HG03097 (cell line): ENCODE results near the gene KCNIP4.

Source experiments
- ATAC-seq: cut with Tn5 transposase; IDR thresholded peaks from one replicate; pipeline ENCODE4 v1.9.1; 2021; ENCODE audit not compliant: unreplicated experiment, low FRiP score

KCNIP4 gene

DNA sequence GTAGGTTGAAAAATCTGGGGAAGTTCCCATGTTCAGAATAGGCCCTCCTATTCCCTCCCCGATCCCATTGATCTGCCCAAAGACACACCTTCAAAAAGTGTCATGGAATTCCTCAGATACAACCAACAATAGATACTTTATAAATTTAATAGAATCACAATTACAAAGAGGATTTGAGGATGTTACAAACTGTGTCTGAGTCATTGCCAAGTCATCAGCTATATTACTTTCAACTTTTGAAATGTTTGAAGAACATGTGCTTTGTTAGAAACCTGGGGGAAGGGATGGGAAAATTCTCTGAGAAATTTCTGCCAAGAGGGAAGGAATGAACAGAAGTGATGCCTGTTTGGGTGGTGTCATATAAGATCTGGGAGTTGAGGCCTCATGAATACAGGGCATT lies 46.7 kb downstream of the KCNIP4 start:
- ATAC-seq = no peak

DNA sequence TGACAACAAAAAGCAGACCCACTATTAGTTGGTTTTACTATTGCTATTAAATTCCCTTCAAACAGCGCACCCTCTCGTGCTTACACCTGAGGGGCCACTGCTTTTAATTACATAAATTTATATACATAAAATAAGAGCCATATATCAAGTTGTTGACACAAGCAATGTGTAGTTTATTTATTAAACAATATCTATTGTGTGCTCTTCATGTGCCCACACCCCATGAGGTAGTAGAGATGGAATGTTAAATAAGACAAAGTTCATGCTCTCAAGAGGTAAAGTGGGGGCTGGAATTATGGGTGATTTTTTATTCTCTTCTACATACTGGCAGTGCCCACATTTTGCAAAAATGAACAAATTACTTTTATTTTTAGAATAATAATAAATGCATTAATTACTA lies 47.3 kb downstream of the KCNIP4 start:
- no peak for ATAC-seq

DNA sequence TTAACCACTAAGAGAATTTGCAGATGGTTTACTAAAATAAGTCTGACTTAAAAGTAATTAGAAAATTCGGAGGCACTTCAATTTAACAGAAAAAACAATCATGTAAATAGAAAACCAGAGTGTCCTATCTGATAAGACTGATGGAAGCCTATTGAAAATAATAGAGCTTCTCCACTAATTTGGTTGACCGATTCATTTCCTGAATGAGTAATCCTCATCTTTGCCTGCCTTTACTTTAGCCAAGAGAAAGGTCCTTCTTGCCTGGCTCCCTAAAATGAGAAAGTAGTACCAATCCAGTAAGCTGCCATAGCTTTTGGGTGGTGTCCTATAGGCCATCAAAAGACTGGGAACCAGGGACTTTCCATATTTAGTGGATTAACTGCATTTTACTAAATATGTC lies 48.4 kb downstream of the KCNIP4 start:
- no peak for ATAC-seq

DNA sequence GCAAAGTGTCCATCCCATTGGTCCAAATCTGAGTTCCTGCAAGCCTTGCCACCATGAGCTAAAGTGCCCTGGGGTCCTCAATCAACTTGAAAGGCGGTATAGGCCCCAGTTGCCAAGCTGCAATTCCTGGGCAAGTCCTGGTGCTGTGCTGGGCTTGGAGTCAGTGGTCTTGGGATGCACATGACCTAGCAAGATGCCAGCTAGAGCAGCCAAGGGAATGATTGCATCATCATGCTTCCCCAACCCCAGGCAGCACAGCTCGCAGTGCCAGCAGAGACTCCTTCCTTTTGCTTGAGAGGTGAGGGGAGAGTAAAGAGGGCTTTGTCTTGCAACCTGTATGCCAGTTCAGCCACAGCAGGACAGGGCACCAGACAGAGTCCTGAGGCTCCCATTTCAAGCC lies 50.5 kb downstream of the KCNIP4 start:
- ATAC-seq = no peak

DNA sequence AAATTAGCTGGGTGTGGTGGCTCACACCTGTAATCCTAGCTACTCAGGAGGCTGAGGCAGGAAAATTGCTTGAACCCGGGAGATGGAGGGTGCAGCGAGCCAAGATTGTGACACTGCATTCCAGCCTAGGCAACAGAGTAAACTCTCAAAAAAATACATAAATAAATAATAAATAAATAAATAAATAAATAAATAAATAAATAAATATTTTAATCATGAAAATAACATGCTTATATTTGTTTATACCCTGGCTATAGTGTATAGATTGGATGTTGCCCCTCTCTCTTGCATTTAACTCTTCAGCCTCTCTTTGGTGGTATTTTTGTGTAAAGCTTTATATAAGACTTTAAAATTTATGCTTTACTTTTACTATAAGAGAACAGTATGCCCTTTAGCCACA lies 51.8 kb downstream of the KCNIP4 start:
- no peak for ATAC-seq

- no peak for ATAC-seq
These were observed 55.4 kb downstream of the KCNIP4 start for GRCh38 chr4:21893136-21893535.

GRCh38 chr4:21890231-21890630 lies 58.3 kb downstream of the KCNIP4 start:
- no peak for ATAC-seq

GRCh38 chr4:21888195-21888976 lies 60.2 kb downstream of the KCNIP4 start:
- no peak for ATAC-seq

DNA sequence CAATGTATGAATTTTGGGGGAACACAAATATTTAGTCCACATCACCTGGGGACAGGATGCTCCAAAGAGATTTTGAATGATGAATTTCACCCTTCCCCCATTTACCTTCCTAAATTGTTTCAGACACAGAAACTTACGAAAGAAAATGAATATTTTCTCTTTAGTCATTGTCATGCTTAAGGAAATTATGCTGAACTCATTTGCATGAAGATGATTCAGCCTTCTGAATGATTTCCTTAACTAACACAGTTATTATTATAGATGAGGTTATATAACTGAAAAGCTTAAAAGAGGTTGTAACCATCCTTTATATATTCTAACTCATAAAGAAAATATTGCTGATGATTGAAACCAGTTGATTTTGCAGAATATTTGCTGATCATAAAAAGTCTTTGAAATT lies 61.1 kb downstream of the KCNIP4 start:
- ATAC-seq = no peak

GRCh38 chr4:21885770-21886169 lies 62.8 kb downstream of the KCNIP4 start:
- no peak for ATAC-seq

- no peak for ATAC-seq
These were observed 63.3 kb downstream of the KCNIP4 start for GRCh38 chr4:21885241-21885640.

DNA sequence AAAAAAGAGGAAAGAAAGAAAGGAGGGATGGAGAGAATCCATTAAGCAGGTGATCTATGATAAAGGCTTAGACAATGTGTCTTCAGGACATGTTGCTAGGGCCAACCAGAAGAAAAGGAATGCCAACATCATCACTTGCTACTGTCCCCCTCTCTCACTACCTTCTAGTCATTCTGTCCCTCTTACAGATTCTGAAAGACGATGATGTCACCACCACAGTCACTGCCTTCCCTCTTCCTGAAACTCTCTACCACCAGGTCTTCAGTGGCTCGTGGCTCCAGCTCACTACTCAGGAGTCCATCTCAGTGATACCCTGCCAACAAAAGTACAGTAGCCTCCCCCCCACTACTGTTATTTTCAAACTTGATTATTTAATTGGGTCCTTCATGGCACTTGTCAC lies 64.0 kb downstream of the KCNIP4 start:
- ATAC-seq = no peak

- ATAC-seq = no peak
These were observed 66.3 kb downstream of the KCNIP4 start for GRCh38 chr4:21882051-21882839.

GRCh38 chr4:21879187-21879586 lies 69.4 kb downstream of the KCNIP4 start:
- no peak for ATAC-seq

DNA sequence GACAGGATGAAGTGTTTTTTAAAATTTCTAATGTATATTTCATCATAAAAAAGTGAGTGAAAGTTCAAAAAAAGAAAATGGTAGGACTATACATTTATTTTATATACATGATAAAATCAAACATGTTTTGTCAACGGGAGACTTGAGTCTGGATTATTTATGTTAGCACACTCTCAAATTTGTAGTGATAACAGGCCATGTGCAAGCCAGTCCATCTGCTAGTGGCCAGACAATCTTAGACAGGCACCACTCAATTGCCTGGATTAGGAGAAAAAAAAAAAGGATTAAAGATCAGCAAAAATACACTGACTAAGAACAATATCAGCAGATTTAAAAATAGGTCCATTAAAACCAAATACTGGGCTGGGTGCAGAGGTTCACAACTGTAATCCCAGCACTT lies 71.9 kb downstream of the KCNIP4 start:
- ATAC-seq = no peak

GRCh38 chr4:21873145-21873544 lies 75.4 kb downstream of the KCNIP4 start:
- no peak for ATAC-seq

- ATAC-seq = no peak
These were observed 76.5 kb downstream of the KCNIP4 start for GRCh38 chr4:21872101-21872500.

- no peak for ATAC-seq
These were observed 78.4 kb downstream of the KCNIP4 start for GRCh38 chr4:21869978-21870745.

- no peak for ATAC-seq
These were observed 83.9 kb downstream of the KCNIP4 start for GRCh38 chr4:21864686-21865085.

- ATAC-seq = no peak
These were observed 85.7 kb downstream of the KCNIP4 start for GRCh38 chr4:21862917-21863316.

- ATAC-seq = no peak
These were observed 89.6 kb downstream of the KCNIP4 start for GRCh38 chr4:21858971-21859370.
